Motor neuron (in vitro differentiated cells): Measurements from ENCODE around the gene ID3. TPM values are rescaled to one million over a fixed set of nuclear protein-coding genes. Genes with fewer than 3 reads are reported as not detected.

Experiments used
- ATAC-seq, 8 experiments: fragments of 200-7000 bp; cut with Tn5 transposase; replicated peaks in 6 of 8; 2 replicates each; pipeline ENCODE4 v1.8.0; 2021; ENCODE audit warnings: mild to moderate bottlenecking in 8 of 8, moderate library complexity in 8 of 8
- H3K27ac ChIP-seq, 2 donors: fragments of 250-450 bp; sonication (Bioruptor Pico); 2 replicates each; pipeline ENCODE4 v1.9.0; 2021; ENCODE audit warnings: antibody characterized with exemption in 2 of 2, mild to moderate bottlenecking in 2 of 2, moderate library complexity in 1 of 2
- H3K4me1 ChIP-seq, 2 donors: fragments of 250-450 bp; sonication (Bioruptor Pico); replicated peaks in 1 of 2; 2 replicates each; pipeline ENCODE4 v1.6.1; 2021; ENCODE audit warnings: antibody characterized with exemption in 2 of 2, mild to moderate bottlenecking in 2 of 2, moderate library complexity in 1 of 2
- H3K4me3 ChIP-seq, 5 donors: fragments of 250-450 bp; sonication (Bioruptor Pico); 2 replicates each; pipeline ENCODE4 v1.9.0; 2021; ENCODE audit warnings: antibody characterized with exemption in 5 of 5, mild to moderate bottlenecking in 5 of 5, moderate library complexity in 4 of 5
- WGBS, 10 experiments: fragments of 450-650 bp; shearing (Covaris generic); methylation state at CpG; one replicate each; pipeline ENCODE4 v1.0.0; 2022; 5-methylcytosine and 5-hydroxymethylcytosine counted together
- in situ Hi-C, 9 experiments: fragments of 400-800 bp; cut with MboI; loops; one replicate each; pipeline ENCODE4 v1.15.0; 2021; ENCODE audit warnings: low sequenced_read_pairs in 9 of 9, low pct_unique_long_range_greater_than_20kb in 2 of 9; ENCODE audit not compliant: unreplicated experiment in 9 of 9
- total RNA-seq, 8 experiments: library from RNA; unstranded; fragments of 300-600 nt; gene quantifications; 2 replicates each; pipeline versions ENCODE4 v1.2.3 to v1.2.4, GENCODE V29; 2022

Gene ID3
- total RNA-seq, 8 experiments from 2014 or later: 13.9 to 277 (median 70.3) TPM

DNA sequence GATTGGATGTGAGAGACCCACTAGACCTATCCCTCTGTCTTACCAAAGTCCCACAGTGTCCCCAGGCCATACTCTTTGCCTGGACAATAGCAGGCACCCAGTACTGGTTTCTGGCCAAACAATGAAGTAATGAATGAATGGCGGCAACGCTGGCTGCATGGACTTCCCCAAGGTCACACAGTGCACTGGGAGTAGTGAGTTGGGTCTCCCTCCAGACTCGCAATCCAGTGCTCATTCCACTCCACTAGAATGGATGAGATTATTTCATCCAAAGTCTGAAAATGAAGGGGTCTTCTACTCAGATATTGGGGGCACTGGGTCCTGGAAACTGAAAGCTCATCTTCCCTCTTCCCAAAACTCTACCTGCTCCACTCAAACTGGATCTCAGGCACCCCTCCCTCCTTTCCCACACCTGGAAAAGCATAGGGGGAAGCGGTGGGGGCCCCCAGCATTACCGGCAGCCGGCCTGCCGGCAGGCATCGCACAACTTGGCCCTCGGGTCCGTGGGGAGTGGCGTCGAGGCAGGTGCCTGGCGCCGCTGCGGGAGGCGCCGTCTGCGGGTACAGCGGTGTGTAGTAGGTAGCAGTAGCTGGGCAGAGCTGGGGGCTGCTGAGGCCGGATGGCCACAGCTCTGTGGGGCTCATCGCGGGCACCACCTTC is 29.1 kb downstream of the ID3 start:
- peak in 1 of 8 experiments; percentile 1 for ATAC-seq
- in situ Hi-C loops: no loop called here
- H3K27ac ChIP-seq: no peak overlapping the region
- H3K4me3 ChIP-seq: peak overlapping the region; percentile 35 to 78 (median 62)
- H3K4me1 ChIP-seq: peaks cover 7 to 17% of the 10 kb centered on the region in 2 donors
- whole genome bisulfite sequencing, 10 experiments: 0 to 56% (median 26%) methylated on average over 2 to 7 of the region's 22 CpGs; no CpG with 5 or more reads in 4 of the 10 experiments

DNA sequence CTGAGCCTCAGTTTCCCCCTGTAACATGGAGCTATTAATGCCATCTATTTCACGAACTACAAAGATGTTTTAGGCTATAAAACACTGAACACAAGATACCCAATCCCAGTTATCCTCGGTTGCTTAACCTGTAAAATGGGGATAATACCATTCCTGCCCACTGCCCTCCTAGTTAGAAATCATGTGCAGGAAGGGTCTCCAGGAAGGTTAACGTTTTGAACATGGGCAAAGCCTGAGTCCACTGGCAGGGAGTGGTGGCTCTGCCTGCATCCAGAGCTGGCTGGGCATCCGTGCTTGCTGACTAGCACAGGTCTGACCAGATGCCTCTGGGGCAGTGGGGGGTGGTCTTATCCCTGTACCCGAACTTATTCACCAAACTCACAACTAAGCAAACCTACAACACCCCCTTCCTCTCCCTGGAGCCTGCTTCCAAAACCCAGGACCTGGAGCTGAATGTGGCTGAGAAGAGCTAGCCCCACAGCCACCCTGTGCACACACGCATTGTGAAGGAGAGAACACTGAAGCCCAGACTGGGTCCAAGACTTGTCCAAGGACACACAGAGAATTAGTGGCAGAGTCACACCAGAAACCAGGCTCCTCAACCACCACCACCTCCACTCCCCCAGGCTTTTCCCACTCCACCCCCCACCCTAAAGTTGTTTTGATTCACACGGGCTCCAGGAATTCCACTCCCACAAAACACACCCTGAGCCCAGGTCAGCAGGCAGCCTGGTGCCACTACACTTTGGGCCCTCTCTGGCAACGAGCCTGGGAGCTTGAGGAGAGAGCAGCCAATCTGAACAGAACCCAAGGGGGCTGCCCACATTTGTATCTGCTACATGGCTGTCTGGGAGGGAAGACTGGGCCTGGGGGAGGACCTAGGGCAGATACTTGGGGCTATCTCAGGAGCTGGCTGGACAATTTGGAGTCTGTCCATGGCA is 29.9 kb downstream of the ID3 start:
- WGBS, 10 experiments: 33 to 82% (median 60%) methylated on average over 1 to 4 of the region's 8 CpGs; no CpG with 5 or more reads in 1 of the 10 experiments
- Histone ChIP-seq H3K27ac (no peak overlapping the region), H3K4me1 (peaks cover 10 to 23% of the 10 kb centered on the region in 2 donors), H3K4me3 (peak overlapping the region in 1 of 5 donors; percentile 62)
- in situ Hi-C loops: no loop called here
- no peak for ATAC-seq

GRCh38 chr1:23528250-23528978 is 30.9 kb downstream of the ID3 start:
- H3K4me1 ChIP-seq: peaks cover 10 to 23% of the 10 kb centered on the region in 2 donors
- H3K27ac ChIP-seq: no peak overlapping the region
- peak in 3 of 8 experiments; percentile 73 to 81 (median 81) for ATAC-seq
- no peak overlapping the region for H3K4me3 ChIP-seq
- in situ Hi-C loops: no loop called here
- 10 to 100% (median 47%) methylated on average over 1 to 9 of the region's 9 CpGs; no CpG with 5 or more reads in 4 of the 10 experiments for WGBS, 10 experiments

DNA sequence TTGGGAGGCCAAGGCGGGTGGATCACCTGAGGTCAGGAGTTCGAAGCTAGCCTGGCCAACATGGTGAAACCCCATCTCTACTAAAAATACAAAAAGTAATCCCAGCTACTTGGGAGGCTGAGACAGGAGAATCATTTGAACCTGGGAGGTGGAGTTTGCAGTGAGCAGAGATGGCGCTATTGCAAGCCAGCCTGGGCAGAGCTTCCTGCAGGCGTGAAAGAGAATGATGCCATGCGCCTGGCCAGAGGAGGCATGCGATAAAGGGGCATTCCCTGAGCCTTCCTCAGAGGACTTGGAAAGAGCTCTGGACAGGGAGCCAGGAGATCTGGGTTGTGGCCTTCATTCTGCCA is 31.4 kb downstream of the ID3 start:
- Histone ChIP-seq H3K4me3 (no peak overlapping the region), H3K27ac (no peak overlapping the region), H3K4me1 (peaks cover 10 to 23% of the 10 kb centered on the region in 2 donors)
- peak in 2 of 8 experiments; percentile 2 to 6 for ATAC-seq
- in situ Hi-C loops: no loop called here
- 20 to 100% (median 82%) methylated on average over 1 to 6 of the region's 6 CpGs; no CpG with 5 or more reads in 4 of the 10 experiments for WGBS, 10 experiments

DNA sequence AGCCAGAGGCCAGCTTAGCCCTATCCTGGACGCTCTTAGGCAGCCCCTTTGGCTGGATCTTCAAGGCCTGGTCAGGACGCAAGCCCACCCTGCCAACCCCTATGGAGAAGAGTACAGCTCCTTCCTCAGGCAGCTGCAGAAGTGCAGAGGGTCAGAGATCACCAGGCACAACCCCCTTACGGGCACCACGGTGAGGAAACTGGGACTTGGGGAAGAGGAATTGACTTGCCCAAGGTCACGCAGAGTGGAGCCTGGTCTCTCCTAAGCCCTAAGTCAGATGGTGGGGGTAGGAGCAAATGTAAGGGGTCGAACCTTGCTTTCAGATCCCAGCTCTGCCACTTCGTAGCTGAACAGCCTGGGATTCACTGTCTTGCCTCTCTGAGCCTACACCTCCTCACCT is 31.9 kb downstream of the ID3 start:
- Histone ChIP-seq H3K4me1 (peaks cover 10 to 23% of the 10 kb centered on the region in 2 donors), H3K4me3 (no peak overlapping the region), H3K27ac (no peak overlapping the region)
- ATAC-seq: no peak
- 88 to 100% (median 100%) methylated on average over 1 to 4 of the region's 7 CpGs; no CpG with 5 or more reads in 4 of the 10 experiments for WGBS, 10 experiments
- in situ Hi-C loops: no loop called here

DNA sequence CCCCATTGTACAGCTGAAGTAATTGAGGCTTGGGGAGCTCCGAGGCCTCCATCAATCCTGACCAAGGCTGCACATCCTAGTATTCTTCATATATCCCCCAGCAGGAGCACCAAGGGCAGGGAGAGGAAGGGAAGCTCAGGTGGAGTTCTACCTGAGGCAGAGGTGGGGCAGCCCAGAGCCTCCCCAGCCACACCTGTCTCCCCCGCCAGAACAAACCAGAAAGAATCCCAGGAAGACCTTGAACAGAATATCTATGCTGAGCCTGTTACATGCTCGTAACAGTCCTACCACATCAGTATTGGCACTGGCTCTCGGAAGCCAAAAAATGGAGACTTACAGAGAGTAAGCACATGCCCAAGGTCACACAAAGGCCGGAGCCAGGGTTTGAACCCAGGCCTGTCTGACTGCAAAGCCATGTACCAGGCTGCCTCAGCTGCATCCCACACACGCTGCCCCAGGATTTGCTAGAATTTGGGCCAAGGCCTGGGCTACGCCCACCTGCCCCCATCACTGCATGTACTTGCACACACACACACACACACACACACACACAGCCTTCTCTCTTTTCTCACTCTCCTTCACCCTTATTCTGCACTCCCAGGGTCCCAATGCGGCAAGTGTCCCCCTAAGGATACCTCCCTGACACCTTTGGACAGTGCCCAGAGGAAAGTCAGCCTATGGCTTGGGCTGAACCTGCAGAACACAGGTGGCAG is 32.8 kb downstream of the ID3 start:
- Histone ChIP-seq H3K27ac (no peak overlapping the region), H3K4me1 (peaks cover 3 to 14% of the 10 kb centered on the region in 2 donors), H3K4me3 (no peak overlapping the region)
- WGBS, 10 experiments: 63 to 100% (median 98%) methylated on average over 1 to 8 of the region's 8 CpGs; no CpG with 5 or more reads in 3 of the 10 experiments
- no peak for ATAC-seq
- in situ Hi-C loops: no loop called here

DNA sequence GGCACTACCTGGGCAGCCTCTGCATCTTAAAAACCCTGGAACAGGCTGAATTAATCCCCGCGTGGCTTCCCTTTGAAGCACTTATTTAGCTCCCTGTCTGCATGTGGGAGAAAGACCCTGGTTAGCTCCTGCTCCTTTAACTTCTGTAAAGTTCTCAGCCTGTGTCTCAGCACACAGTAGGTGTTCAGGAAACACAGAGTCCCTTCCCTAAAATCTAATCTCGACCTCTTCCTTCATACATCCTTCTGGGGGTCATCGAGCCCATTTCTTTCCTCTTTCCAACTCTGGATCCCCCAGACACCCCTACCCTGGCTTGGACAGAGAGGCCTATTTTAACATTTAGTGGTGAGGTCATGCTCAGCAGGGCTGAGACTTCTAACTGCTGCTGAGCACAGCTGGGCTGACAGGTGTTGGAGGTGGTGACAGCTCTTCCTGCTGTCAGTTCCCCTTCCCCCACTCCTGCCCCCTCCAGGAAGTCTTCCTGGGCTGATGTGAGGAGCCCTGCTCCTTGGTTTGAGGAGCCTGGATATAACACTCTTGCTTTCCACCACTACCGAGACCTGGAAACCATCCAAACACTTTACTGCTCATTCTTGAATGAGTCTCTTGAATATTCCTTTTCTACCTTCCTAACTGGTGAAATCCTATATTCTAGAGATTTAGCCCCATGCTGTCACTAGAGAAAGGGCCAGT is 33.6 kb downstream of the ID3 start:
- peaks cover 3 to 13% of the 10 kb centered on the region in 2 donors for H3K4me1 ChIP-seq
- no peak overlapping the region for H3K27ac ChIP-seq
- in situ Hi-C loops: no loop called here
- WGBS, 10 experiments: 63 to 100% (median 80%) methylated on average over 1 to 5 of the region's 5 CpGs; no CpG with 5 or more reads in 3 of the 10 experiments
- no peak overlapping the region for H3K4me3 ChIP-seq
- no peak for ATAC-seq

- 17 to 86% methylated on average over 2 to 4 of the region's 9 CpGs; no CpG with 5 or more reads in 8 of the 10 experiments for WGBS, 10 experiments
- H3K4me3 ChIP-seq: no peak overlapping the region
- peaks cover 3 to 13% of the 10 kb centered on the region in 2 donors for H3K4me1 ChIP-seq
- ATAC-seq: peak in 6 of 8 experiments; percentile 19 to 64 (median 46)
- no peak overlapping the region for H3K27ac ChIP-seq
- in situ Hi-C loops: no loop called here
Measured at GRCh38 chr1:23524716-23525401, 34.4 kb downstream of the ID3 start.

GRCh38 chr1:23524163-23524562 is 35.1 kb downstream of the ID3 start:
- no peak for ATAC-seq
- H3K4me1 ChIP-seq: peaks cover 3 to 13% of the 10 kb centered on the region in 2 donors
- no peak overlapping the region for H3K27ac ChIP-seq
- in situ Hi-C loops: no loop called here
- H3K4me3 ChIP-seq: no peak overlapping the region
- 80 to 100% (median 94%) methylated on average over 1 to 3 of the region's 3 CpGs; no CpG with 5 or more reads in 6 of the 10 experiments for WGBS, 10 experiments

- Histone ChIP-seq H3K4me1 (peaks cover 3 to 9% of the 10 kb centered on the region in 2 donors), H3K4me3 (no peak overlapping the region), H3K27ac (no peak overlapping the region)
- no peak for ATAC-seq
- in situ Hi-C loops: no loop called here
- 76 to 100% (median 92%) methylated on average over 1 to 7 of the region's 7 CpGs for WGBS, 10 experiments
Measured at GRCh38 chr1:23522244-23522982, 36.9 kb downstream of the ID3 start.

- H3K4me1 ChIP-seq: peaks cover 3 to 9% of the 10 kb centered on the region in 2 donors
- ATAC-seq: peak in 2 of 8 experiments; percentile 7 to 37
- WGBS, 10 experiments: 87 to 100% (median 96%) methylated on average over 2 to 13 of the region's 16 CpGs; no CpG with 5 or more reads in 3 of the 10 experiments
- in situ Hi-C loops: no loop called here
- H3K4me3 ChIP-seq: no peak overlapping the region
- no peak overlapping the region for H3K27ac ChIP-seq
Measured at GRCh38 chr1:23521588-23521987, 37.7 kb downstream of the ID3 start.
